Osteocyte (in vitro differentiated cells): ENCODE measurements around the gene GOSR1. TPM values are rescaled to one million over a fixed set of nuclear protein-coding genes. Genes with fewer than 3 reads are reported as not detected.
"Not testable (repeated sequence)": the region's sequence is repeated elsewhere in the genome, so short reads cannot be mapped to it uniquely, and the experiment has no call there.

Experiments used
- DNase-seq: peaks from one replicate; pipeline ENCODE4 v3.0.0; 2021; ENCODE audit warnings: mixed read lengths; ENCODE audit not compliant: unreplicated experiment; ENCODE audit errors: extremely low spot score
- H3K27ac Mint-ChIP-seq: one replicate; pipeline ENCODE4 v1.8.0; 2021; ENCODE audit warnings: mild to moderate bottlenecking, mixed read lengths; ENCODE audit not compliant: unreplicated experiment
- H3K27me3 Mint-ChIP-seq: one replicate; pipeline ENCODE4 v1.8.0; 2021; ENCODE audit warnings: mixed read lengths; ENCODE audit not compliant: unreplicated experiment
- H3K36me3 Mint-ChIP-seq: one replicate; pipeline ENCODE4 v1.8.0; 2021; ENCODE audit warnings: mixed read lengths; ENCODE audit not compliant: unreplicated experiment
- H3K4me1 Mint-ChIP-seq: one replicate; pipeline ENCODE4 v1.8.0; 2021; ENCODE audit warnings: mixed read lengths; ENCODE audit not compliant: unreplicated experiment
- H3K4me3 Mint-ChIP-seq: one replicate; pipeline ENCODE4 v1.8.0; 2021; ENCODE audit warnings: mild to moderate bottlenecking, moderate library complexity, mixed read lengths; ENCODE audit not compliant: unreplicated experiment
- H3K9me3 Mint-ChIP-seq: one replicate; pipeline ENCODE4 v1.8.0; 2021; ENCODE audit warnings: mixed read lengths; ENCODE audit not compliant: unreplicated experiment
- total RNA-seq: library from RNA; stranded (reverse); gene quantifications from 2 replicates; pipeline ENCODE4 v1.2.1, GENCODE V29; 2021
- TF ChIP-seq, protein P1 (sequence below): fragments of 200-600 bp; sonication (generic); IDR thresholded peaks from 2 replicates; pipeline ENCODE4 v1.5.0; 2021; ENCODE audit warnings: antibody characterized with exemption, mild to moderate bottlenecking, moderate library complexity

The GOSR1 gene
- total RNA-seq, 1 donor from 2014 or later = 47.3 TPM

DNA sequence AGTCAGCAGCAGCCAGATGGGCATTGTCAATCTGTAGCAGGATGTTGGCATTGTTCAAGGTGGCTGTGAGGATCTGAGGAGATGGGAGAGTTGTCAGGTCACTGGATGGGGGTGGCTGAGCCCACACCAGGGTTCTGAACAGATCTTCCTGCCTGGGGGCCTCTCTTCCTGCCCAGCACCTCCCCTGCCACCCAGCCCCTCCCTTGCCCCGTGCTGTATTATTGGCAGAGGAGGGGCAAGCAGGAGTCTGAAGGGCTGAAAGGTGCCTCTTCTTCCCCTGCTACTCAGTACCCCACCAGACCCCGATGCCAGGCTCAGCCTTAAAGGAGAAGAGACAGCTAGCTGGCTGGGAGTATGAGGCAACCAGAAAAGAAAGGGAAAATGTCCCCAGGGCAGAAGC is 93.0 kb downstream of the GOSR1 start:
- Mint-ChIP-seq H3K4me1 (peaks cover 17% of the 10 kb centered on the region), H3K27me3 (no peaks in the 10 kb centered on the region), H3K36me3 (no peaks in the 10 kb centered on the region), H3K27ac (no peak overlapping the region), H3K9me3 (no peaks in the 10 kb centered on the region), H3K4me3 (no peak overlapping the region)
- DNase-seq = no peak
- TF ChIP-seq, protein P1, sequence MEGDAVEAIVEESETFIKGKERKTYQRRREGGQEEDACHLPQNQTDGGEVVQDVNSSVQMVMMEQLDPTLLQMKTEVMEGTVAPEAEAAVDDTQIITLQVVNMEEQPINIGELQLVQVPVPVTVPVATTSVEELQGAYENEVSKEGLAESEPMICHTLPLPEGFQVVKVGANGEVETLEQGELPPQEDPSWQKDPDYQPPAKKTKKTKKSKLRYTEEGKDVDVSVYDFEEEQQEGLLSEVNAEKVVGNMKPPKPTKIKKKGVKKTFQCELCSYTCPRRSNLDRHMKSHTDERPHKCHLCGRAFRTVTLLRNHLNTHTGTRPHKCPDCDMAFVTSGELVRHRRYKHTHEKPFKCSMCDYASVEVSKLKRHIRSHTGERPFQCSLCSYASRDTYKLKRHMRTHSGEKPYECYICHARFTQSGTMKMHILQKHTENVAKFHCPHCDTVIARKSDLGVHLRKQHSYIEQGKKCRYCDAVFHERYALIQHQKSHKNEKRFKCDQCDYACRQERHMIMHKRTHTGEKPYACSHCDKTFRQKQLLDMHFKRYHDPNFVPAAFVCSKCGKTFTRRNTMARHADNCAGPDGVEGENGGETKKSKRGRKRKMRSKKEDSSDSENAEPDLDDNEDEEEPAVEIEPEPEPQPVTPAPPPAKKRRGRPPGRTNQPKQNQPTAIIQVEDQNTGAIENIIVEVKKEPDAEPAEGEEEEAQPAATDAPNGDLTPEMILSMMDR = no peak

DNA sequence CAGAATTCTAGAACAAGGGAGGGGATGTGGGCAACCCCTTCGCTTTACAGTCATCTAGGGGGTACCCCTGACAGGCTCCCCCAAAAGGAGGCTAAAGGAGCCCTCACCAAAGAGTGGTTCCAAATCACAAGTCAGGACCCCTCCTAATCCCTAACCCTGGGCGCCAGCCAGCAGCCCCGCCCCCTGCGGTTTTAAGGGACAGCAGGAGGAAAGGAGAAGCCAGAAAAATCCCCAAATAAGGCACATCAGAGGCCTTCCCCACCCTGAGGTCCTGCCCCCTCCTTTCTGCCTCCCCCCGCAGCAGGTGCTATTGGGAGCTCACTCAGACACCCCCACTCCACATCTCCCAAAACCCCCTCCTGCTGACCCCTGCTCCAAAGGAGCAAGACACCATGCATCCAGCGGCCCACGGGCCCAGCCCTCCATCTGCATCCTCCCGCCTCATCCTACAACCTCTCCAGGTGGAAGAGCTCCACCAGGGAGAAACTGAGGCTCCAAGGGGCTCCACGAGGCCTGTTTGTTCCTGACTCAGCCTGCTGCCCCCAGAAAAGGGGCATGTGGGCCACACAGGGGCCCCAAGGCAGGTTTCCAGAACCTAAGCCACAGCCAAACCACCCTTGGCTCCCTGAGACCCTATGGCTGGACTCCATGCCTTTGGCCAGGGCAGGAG is 93.5 kb downstream of the GOSR1 start:
- Mint-ChIP-seq H3K4me1 (peaks cover 16% of the 10 kb centered on the region), H3K36me3 (no peaks in the 10 kb centered on the region), H3K27me3 (no peaks in the 10 kb centered on the region), H3K27ac (no peak overlapping the region), H3K4me3 (no peak overlapping the region), H3K9me3 (no peaks in the 10 kb centered on the region)
- TF ChIP-seq, protein P1 = no peak
- no peak for DNase-seq

DNA sequence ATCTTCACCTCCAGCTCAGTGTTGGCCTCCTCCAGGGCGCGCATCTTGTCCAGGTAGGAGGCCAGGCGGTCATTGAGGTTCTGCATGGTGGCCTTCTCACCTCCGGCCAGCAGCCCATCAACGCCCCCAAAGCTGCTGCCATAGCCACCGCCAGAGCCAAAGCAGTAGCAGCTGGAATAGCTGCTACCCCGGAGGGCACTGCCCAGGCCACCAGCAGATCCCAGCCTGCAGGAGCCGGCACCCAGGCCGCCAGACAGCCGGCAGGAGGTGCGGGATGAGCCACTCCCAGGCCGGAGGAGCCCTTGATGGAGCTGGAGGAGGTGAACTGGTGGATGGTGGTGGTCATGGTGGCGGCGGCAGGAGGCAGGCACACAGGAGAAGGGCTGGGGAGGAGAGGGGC is 94.2 kb downstream of the GOSR1 start:
- H3K4me1 Mint-ChIP-seq = peaks cover 13% of the 10 kb centered on the region
- H3K27ac Mint-ChIP-seq, DNase-seq, H3K27me3 Mint-ChIP-seq, H3K4me3 Mint-ChIP-seq, H3K36me3 Mint-ChIP-seq, H3K9me3 Mint-ChIP-seq: not testable (repeated sequence)

DNA sequence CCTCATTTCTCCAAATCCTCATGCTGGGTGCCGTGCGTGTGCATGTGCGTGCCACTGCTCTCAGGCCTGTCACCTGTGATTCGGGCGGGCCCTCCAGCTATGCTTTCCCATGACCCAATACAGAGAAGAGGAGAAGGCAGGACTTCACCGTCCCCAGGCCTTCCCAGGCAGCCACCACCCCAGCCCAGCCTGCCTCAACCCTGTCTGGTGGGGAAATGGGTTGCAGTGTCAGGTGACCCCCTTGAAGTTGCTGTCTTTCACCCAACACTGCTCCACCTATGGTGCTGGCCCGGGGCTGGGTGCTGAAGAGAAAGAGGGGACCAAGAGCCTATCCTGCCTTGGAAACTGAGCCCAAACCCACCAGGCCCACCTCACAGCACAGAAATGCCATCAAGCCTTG is 94.7 kb downstream of the GOSR1 start:
- H3K27ac Mint-ChIP-seq = no peak overlapping the region
- no peak overlapping the region for H3K4me3 Mint-ChIP-seq
- TF ChIP-seq, protein P1 = no peak
- DNase-seq = no peak
- no peaks in the 10 kb centered on the region for H3K27me3 Mint-ChIP-seq
- no peaks in the 10 kb centered on the region for H3K9me3 Mint-ChIP-seq
- H3K4me1 Mint-ChIP-seq = peaks cover 10% of the 10 kb centered on the region
- H3K36me3 Mint-ChIP-seq = no peaks in the 10 kb centered on the region

DNA sequence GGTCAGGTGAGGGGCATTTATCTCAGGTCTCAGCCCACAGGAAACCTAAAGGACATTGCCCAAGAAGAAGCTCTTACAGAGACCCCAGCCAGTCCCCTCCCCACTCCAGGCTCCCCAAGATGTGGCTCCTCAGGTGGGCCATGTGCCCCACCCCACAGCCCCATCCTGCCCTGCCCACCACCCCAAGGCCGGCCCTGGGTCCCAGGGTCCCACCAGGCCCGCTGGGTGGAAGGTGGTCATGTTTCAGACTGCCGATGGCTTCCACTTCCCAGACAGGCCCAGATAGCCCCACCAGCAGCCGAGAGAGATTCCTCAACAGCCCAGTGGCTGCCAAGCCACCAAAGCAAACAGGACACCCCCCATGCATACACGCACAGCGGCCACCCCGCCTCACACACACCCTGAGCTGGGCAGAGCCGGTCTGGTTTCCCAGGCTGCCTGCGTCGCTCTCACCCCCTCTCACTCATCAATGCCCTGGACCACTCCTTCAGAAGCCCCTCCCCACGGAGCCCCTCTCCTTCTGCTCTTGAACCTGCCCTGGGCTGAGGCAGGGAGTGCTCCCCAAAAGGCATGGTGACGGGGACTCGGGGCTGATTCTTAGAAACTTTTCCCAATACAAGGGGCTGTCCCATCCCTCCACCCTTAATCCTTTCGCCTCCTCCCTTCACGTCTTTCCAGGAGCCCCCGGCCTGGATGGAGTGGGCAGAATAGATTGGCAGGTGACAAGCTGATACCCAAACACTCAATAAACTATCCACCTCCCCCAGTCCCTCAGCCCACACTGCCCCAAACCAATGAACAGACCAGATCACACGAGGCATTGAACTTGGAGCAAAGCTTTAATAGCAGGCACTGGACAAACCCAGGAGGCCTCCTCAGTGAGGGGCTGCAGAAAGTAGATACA is 95.7 kb downstream of the GOSR1 start:
- H3K4me3 Mint-ChIP-seq, H3K27me3 Mint-ChIP-seq, DNase-seq, H3K27ac Mint-ChIP-seq, H3K36me3 Mint-ChIP-seq, H3K9me3 Mint-ChIP-seq: not testable (repeated sequence)
- peaks cover 10% of the 10 kb centered on the region for H3K4me1 Mint-ChIP-seq

DNA sequence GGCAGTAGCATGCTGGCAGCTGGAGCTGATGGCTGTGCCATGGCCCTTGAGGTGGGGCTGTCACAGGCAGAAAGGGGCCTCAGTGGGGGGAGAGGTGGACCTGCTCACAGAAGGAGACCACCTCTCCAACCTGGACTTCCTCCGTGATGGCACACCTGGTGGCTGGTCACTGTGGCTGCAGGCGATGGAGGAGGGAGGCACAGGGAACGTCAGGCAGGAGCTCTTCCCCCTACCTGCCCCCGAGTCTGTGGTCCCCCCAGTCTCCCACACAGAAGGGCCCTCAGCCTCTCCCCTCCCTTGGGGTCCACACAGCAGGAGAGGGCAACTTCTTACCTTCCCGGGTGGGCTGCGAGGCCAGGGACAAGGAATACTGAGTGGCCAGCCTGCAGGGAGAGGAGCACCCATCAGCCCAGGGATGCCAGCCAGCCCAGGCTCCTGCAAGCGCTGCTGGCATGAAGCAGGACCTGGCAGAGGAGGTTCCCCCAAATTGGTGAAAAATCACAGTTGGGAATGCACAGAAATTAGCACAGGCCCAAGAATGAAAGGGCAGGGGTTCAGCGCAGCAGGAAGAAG is 96.5 kb downstream of the GOSR1 start:
- H3K27ac Mint-ChIP-seq = no peak overlapping the region
- DNase-seq = no peak
- H3K27me3 Mint-ChIP-seq = no peaks in the 10 kb centered on the region
- H3K4me3 Mint-ChIP-seq = no peak overlapping the region
- no peaks in the 10 kb centered on the region for H3K36me3 Mint-ChIP-seq
- peaks cover 10% of the 10 kb centered on the region for H3K4me1 Mint-ChIP-seq
- TF ChIP-seq, protein P1 = no peak
- no peaks in the 10 kb centered on the region for H3K9me3 Mint-ChIP-seq

DNA sequence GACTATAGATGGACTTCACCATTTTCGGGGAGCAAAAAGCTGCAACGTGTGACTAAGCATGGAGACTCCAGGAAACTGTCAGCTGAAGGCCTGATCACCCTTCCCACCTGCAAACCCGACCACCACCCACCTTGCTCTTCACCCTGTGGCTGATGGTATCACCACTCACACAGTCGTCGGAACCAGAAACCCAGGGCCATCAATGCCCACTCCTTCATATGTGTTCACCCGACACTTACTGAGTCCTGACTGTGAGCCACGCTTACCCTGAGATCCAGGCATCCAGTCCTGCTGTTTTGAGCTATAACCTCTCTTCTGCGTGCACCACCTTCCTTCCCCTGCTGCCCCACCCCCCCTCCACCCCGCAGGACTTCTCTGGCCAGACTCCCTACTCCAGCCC is 97.1 kb downstream of the GOSR1 start:
- peak; percentile 23 for DNase-seq
- H3K27me3 Mint-ChIP-seq, H3K9me3 Mint-ChIP-seq, H3K4me3 Mint-ChIP-seq, H3K27ac Mint-ChIP-seq, H3K36me3 Mint-ChIP-seq: not testable (repeated sequence)
- peaks cover 10% of the 10 kb centered on the region for H3K4me1 Mint-ChIP-seq

DNA sequence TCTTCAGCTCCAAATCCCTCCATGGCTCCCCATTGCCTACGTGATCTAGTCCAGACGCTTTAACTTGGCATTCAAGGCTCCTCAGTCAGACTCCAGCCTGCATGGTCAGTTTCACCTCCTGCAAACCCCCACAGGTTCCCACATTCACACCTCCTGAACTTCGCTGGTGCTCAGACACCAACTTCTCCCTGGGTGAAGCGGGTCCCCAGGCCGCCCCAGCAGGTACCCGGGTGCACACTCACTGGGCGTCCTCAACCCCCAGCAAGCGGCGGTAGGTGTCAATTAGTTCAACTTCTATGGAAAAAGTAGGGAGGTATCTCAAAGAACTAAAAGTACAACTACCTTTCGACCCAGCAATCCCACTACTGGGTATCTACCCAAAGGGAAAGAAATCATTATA is 97.6 kb downstream of the GOSR1 start:
- H3K4me1 Mint-ChIP-seq = peaks cover 11% of the 10 kb centered on the region
- H3K27ac Mint-ChIP-seq, H3K27me3 Mint-ChIP-seq, H3K9me3 Mint-ChIP-seq, H3K4me3 Mint-ChIP-seq, H3K36me3 Mint-ChIP-seq: not testable (repeated sequence)
- DNase-seq = peak; percentile 40
